ENCODE data around the gene CLEC16A.

DNA sequence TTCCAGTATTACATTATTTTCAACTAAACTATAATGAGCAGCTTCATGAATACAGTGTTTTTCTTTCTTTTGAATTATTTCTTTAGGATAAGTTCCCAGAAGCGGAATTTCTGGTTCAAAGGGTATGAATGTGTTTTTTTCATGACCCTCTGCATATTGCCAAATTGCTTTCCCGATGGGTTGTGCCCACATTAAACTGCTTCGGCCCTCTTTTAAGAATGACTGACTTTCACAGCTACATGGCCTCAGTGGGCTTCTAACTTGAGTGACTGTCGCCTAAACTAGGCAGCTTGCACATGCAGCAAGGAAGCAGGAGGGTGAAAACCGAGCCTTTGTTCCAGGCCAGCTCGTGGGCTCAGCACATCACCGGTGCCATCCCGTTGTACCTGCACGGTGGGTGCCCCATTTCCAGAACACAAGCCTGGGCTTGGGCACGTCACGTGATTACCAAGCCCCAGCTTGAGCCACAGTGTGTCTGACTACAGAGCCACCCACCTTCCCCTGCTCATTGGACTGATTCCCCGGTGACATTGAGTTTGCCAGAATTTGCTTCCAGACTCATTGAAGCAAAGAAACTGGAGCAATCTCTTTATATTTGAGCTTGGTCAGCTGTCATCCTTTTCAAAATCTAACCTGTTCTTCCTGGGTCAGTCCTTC is 112.8 kb downstream of the CLEC16A start:
- TF ChIP-seq POLR2A (IDR thresholded peaks at IDR 0.05; ENCODE audit: low read length) (no peak), GATA1 (IDR thresholded peaks at IDR 0.05; ENCODE audit: low read depth, low read length) (no peak)
